Common myeloid progenitor, CD34-positive (primary cell): ENCODE results near the gene RPTOR.

Source experiments
- CTCF ChIA-PET: fragments of 350-600 bp; sonication (Branson Sonifier 250); formaldehyde crosslinking; loops from one replicate; lab custom pipeline; 2021; ENCODE audit warnings: antibody characterized with exemption; lab: Charles Lee
- POLR2A ChIA-PET: fragments of 350-600 bp; sonication (Branson Sonifier 250); formaldehyde crosslinking; loops from one replicate; lab custom pipeline; 2021; ENCODE audit warnings: antibody characterized with exemption; lab: Charles Lee
- DNase-seq, 3 donors: peaks; one replicate each; pipeline versions ENCODE4 v3.0.0 to v3.0.0-alpha.2; 2013
- H3K27ac ChIP-seq, 2 experiments: 1 replicate in 1 of 2; 2 replicates in 1 of 2; pipeline ENCODE4 v1.7.0; 2013; ENCODE audit warnings: inconsistent platforms in 2 of 2, low read length in 2 of 2, mild to moderate bottlenecking in 2 of 2, low read depth in 1 of 2, moderate library complexity in 1 of 2; ENCODE audit not compliant: severe bottlenecking in 2 of 2, insufficient read depth in 1 of 2, poor library complexity in 1 of 2
- H3K27me3 ChIP-seq, 5 experiments: replicated peaks in 2 of 5; 1 replicate in 3 of 5; 2 replicates in 2 of 5; pipeline versions ENCODE4 v1.6.1 to v1.7.0; 2013; ENCODE audit warnings: low read length in 4 of 5, mild to moderate bottlenecking in 2 of 5, moderate library complexity in 2 of 5, inconsistent platforms in 1 of 5; ENCODE audit not compliant: insufficient read depth in 5 of 5, control insufficient read depth in 4 of 5
- H3K36me3 ChIP-seq, 4 experiments: 1 replicate in 2 of 4; 2 replicates in 2 of 4; pipeline versions ENCODE4 v1.6.1 to v1.7.0; 2013; ENCODE audit warnings: low read length in 3 of 4, control low read depth in 1 of 4, mild to moderate bottlenecking in 1 of 4; ENCODE audit not compliant: control insufficient read depth in 4 of 4, insufficient read depth in 4 of 4
- H3K4me1 ChIP-seq, 4 experiments: 1 replicate in 3 of 4; 2 replicates in 1 of 4; pipeline versions ENCODE4 v1.6.1 to v1.7.1; 2013; ENCODE audit warnings: low read length in 3 of 4, mild to moderate bottlenecking in 3 of 4, control low read depth in 1 of 4, inconsistent platforms in 1 of 4, moderate library complexity in 1 of 4; ENCODE audit not compliant: control insufficient read depth in 4 of 4, insufficient read depth in 4 of 4; ENCODE audit errors: control extremely low read depth in 1 of 4
- H3K4me3 ChIP-seq, 7 experiments: 1 replicate in 4 of 7; 2 replicates in 3 of 7; pipeline versions ENCODE4 v1.5.1 to v1.7.0; 2013; ENCODE audit warnings: mild to moderate bottlenecking in 7 of 7, low read length in 6 of 7, moderate library complexity in 6 of 7, inconsistent platforms in 2 of 7, low read depth in 2 of 7, control low read depth in 1 of 7; ENCODE audit not compliant: insufficient read depth in 4 of 7, control insufficient read depth in 1 of 7; ENCODE audit errors: extremely low read depth in 1 of 7
- H3K9me3 ChIP-seq, 5 experiments: 1 replicate in 4 of 5; 2 replicates in 1 of 5; pipeline versions ENCODE4 v1.6.1 to v1.7.1; 2013; ENCODE audit warnings: low read length in 4 of 5, mild to moderate bottlenecking in 2 of 5, inconsistent platforms in 1 of 5, low read depth in 1 of 5, moderate library complexity in 1 of 5; ENCODE audit not compliant: control insufficient read depth in 4 of 5, insufficient read depth in 2 of 5; ENCODE audit errors: control extremely low read depth in 1 of 5
- WGBS: methylation state at CpG from one replicate; pipeline ENCODE4 v1.1.5; 2013; ENCODE audit not compliant: insufficient coverage; 5-methylcytosine and 5-hydroxymethylcytosine counted together

RPTOR gene

DNA sequence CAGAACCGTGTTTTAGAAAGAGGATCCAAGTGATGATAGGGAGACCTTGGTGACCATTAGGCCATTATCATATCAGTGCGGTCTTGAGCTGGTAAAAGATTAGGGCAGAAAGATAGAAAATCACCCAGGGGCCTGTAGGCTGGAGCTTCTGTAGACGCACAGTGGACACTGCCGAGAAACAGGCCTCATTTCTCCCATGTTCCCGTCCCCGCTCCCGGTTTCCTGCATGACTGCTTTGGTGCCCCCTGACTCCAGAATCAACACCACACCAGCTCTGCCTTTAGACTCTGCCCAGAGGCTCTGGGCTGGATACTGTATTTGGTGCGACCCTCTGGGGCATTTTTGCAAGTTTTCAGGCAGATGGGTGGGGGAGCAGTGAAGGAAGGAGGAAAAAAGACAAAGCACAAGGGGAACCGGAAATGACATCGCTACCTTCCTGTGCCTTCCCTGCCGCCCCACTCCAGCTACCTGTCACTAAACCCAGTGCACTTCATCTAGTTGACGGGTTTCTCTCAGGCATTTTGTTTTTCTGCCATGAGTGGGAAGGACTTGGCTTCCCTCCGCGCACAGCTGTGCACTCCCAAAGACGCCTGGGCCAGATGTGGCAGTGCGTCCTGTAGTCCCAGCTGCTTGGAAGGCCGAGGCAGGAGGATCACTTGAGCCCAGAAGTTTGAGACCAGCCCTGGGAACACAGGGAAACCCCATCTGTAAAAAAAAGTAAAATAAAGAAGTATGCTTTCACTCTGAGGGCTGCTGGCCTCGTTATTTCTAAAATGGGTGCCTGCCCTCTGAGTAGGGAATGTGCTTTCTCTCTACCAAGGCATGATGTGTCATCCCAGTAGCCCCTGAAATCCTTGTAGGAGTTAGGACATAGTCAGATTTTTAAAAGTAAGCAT, 214.1 kb downstream of the RPTOR start:
- Histone ChIP-seq H3K9me3 (no peaks in the 10 kb centered on the region), H3K4me1 (peaks cover 25 to 57% (median 47%) of the 10 kb centered on the region in 4 experiments), H3K27me3 (no peaks in the 10 kb centered on the region), H3K36me3 (peaks cover 0 to 38% (median 11%) of the 10 kb centered on the region in 4 experiments), H3K27ac (no peak overlapping the region), H3K4me3 (no peak overlapping the region)
- CTCF ChIA-PET: interaction anchor here (0.8 to 1.5 kb wide), 2 partner anchors 16 kb away, joined by 3 to 4 read pairs; no protein-coding TSS in a partner anchor
- no peak for DNase-seq
- POLR2A ChIA-PET: no interaction called here
- WGBS: 99% methylated on average over 15 of the region's 18 CpGs

DNA sequence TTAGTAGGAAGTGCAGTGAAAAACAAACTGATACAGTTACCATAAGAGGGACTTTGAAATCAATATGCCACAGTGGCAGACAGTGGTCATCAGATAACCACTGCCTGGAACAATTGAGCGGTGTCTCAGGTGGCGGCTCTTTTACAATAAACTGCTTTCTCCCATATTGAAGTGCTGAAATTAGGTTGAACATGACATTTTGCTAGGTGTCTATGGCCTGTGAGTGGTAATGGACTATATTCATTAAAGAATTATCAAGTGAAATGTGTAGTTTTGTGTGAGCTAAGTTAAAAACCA, 214.7 kb downstream of the RPTOR start:
- Histone ChIP-seq H3K4me1 (peaks cover 25 to 52% (median 47%) of the 10 kb centered on the region in 4 experiments), H3K36me3 (peaks cover 0 to 32% (median 8%) of the 10 kb centered on the region in 4 experiments), H3K27me3 (no peaks in the 10 kb centered on the region), H3K9me3 (no peaks in the 10 kb centered on the region), H3K4me3 (no peak overlapping the region), H3K27ac (no peak overlapping the region)
- ChIA-PET CTCF (interaction anchor here (1.5 kb wide), 1 partner anchor 17 kb away, joined by 4 read pairs; no protein-coding TSS in a partner anchor), POLR2A (no interaction called here)
- WGBS: no CpG with 5 or more reads among the region's 2 CpGs
- DNase-seq: no peak

DNA sequence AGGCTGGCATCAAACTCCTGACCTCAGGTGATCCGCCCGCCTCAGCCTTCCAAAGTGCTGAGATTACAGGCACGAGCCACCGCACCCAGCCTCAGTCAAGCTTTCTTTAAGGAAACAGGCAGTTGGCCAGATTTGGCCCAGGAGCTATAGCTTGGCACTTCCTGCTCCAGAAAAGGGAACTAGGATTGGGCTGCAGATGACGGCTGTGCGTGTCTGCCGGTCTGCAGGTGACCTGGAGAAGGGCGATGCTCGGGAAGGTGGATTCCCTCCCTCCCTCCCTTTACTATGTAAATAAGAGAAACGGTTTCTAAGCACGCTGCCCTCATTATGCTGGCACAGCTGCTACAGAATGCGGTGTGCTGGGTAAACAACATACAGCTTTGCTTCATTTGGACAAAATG, 215.9 kb downstream of the RPTOR start:
- H3K27ac ChIP-seq: peak overlapping the region in 1 of 2 experiments; percentile 37
- peaks cover 25 to 60% (median 54%) of the 10 kb centered on the region in 4 experiments for H3K4me1 ChIP-seq
- H3K9me3 ChIP-seq: no peaks in the 10 kb centered on the region
- WGBS: 1% methylated on average over 11 of the region's 12 CpGs
- CTCF ChIA-PET: no interaction called here
- peak in 2 of 3 donors; percentile 69 to 78 for DNase-seq
- POLR2A ChIA-PET: no interaction called here
- no peaks in the 10 kb centered on the region for H3K27me3 ChIP-seq
- H3K4me3 ChIP-seq: peak overlapping the region in 1 of 7 experiments; percentile 2
- peaks cover 0 to 23% (median 6%) of the 10 kb centered on the region in 4 experiments for H3K36me3 ChIP-seq

DNA sequence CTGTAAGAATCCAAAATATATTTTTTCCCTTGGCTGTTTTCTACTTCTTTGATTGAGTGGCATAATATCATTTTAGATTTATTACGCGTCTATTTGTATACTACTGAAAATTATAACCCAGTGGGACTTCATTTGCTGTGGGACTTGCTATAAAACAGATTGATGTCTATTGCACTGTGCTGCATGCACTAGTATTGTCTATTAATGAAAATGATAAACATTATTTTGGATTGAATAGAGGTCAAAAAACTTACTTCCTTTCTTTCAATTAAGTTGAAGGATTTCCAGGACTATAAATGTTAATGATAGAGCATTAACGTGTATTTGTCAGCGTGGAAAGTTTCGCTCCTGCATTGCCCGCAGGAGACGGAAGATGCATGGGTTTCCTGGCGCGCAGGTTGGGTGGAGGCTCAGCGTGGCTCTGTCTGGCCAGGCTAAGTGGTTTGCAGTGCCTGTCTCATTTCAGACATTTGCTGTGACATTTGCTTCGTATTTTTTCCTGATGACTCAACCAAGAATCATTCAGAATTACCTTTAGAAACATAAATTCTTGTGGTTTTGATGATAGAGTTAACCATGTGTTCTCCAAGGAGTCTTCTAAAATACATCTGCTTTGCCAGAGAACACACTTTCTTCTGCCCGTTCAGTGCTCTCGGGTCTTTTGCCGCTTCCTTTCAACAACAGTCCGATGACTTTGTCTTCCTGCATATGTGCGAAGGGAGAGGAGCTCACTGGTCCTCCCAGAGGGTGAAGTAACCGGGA, 216.7 kb downstream of the RPTOR start:
- no peaks in the 10 kb centered on the region for H3K27me3 ChIP-seq
- 27% methylated on average over 12 of the region's 17 CpGs for WGBS
- peaks cover 30 to 63% (median 62%) of the 10 kb centered on the region in 4 experiments for H3K4me1 ChIP-seq
- peak in 2 of 3 donors; percentile 52 to 69 for DNase-seq
- no peaks in the 10 kb centered on the region for H3K9me3 ChIP-seq
- H3K36me3 ChIP-seq: peaks cover 0 to 18% (median 3%) of the 10 kb centered on the region in 4 experiments
- POLR2A ChIA-PET: interaction anchor here (1.1 kb wide), 1 partner anchor 13 kb away, joined by 3 read pairs; no protein-coding TSS in a partner anchor
- peak overlapping the region in 1 of 2 experiments; percentile 46 for H3K27ac ChIP-seq
- peak overlapping the region in 2 of 7 experiments; percentile 8 to 25 for H3K4me3 ChIP-seq
- CTCF ChIA-PET: no interaction called here

DNA sequence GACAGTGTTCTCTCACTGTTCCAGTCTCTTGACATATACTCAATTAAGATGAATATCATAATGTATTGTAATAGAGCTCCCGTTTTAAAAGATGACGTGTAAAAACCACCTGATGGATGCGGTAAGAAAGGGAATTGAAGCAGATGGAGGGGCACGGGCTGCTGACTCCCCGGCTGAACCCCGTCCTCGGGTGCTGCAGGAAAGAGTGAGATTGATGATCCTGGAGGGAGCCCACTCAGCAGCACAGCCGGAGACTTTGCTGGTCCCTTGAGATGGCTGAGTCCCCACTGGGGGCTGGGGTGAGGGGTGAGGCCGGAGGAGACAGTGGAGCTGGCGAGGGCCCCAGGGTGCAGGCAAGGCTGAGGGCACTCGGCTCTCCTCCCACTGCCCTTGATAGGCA, 217.4 kb downstream of the RPTOR start:
- CTCF ChIA-PET: no interaction called here
- WGBS: 98% methylated on average over 7 of the region's 11 CpGs
- peak overlapping the region in 1 of 2 experiments; percentile 46 for H3K27ac ChIP-seq

DNA sequence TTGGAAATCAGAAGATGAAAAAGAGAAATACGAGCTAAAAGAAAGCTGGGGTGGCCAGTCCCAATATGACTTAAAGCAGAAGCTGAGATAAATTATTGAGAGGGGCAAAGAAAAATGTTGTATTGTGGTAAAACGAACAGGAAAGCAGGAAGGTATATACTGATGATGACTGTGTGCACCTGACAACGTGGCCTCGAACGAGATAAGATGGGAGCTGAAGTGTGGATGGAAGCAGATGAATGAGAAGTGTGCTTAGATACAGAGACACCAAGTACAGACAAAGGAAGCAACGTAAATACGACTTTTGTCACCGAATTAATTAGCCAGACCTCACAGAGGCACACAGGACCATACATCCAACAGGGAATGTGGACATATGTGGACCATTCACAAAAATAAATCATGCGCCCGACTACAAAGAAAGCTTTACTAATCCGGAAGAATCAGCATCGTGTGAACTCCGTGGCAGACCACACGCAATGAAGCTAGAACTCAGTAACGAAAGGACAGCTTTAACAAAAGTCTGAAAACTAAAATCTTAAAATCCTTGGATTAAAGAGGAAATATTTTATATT, 218.7 kb downstream of the RPTOR start:
- Histone ChIP-seq H3K9me3 (no peaks in the 10 kb centered on the region), H3K4me3 (no peak overlapping the region), H3K36me3 (peaks cover 0 to 8% (median 0%) of the 10 kb centered on the region in 4 experiments), H3K27ac (no peak overlapping the region), H3K4me1 (peaks cover 34 to 74% (median 70%) of the 10 kb centered on the region in 4 experiments), H3K27me3 (no peaks in the 10 kb centered on the region)
- WGBS: 30% methylated on average over 8 of the region's 15 CpGs
- DNase-seq: peak in 2 of 3 donors; percentile 31 to 50
- CTCF ChIA-PET: interaction anchor here (0.9 to 1.3 kb wide), 4 partner anchors 9 to 25 kb away, joined by 3 to 4 read pairs (median 3); no protein-coding TSS in a partner anchor
- POLR2A ChIA-PET: interaction anchor here (0.9 to 1.0 kb wide), 4 partner anchors 12 to 70 kb away, joined by 3 to 4 read pairs (median 3); no protein-coding TSS in a partner anchor

More for the DNA sequence above, 217.4 kb downstream of the RPTOR start:
- POLR2A ChIA-PET: interaction anchor here (1.1 kb wide), 1 partner anchor 13 kb away, joined by 3 read pairs; no protein-coding TSS in a partner anchor
- H3K4me3 ChIP-seq: no peak overlapping the region
- no peaks in the 10 kb centered on the region for H3K27me3 ChIP-seq
- peaks cover 34 to 71% (median 69%) of the 10 kb centered on the region in 4 experiments for H3K4me1 ChIP-seq
- H3K9me3 ChIP-seq: no peaks in the 10 kb centered on the region
- no peak for DNase-seq
- H3K36me3 ChIP-seq: peaks cover 0 to 14% (median 2%) of the 10 kb centered on the region in 4 experiments
